Transverse colon (tissue), 3 donors: Measurements from ENCODE around the gene PPME1.

Source experiments
- CTCF ChIP-seq, 5 experiments: fragments of 200-600 bp in 3 of 5; fragments of 450-650 bp in 2 of 5; sonication (generic) in 3 of 5; IDR thresholded peaks; 1 replicate in 2 of 5; 2 replicates in 3 of 5; pipeline ENCODE4 v1.5.1; 2016 to 2017; ENCODE audit warnings: antibody characterized with exemption in 5 of 5, inconsistent platforms in 3 of 5, mild to moderate bottlenecking in 2 of 5, moderate library complexity in 1 of 5
- EP300 ChIP-seq: sonication (generic); formaldehyde crosslinking; IDR thresholded peaks from one replicate; pipeline ENCODE4 v1.6.1; 2017; ENCODE audit warnings: antibody characterized with exemption, low read depth
- POLR2A ChIP-seq: fragments of 450-650 bp; IDR thresholded peaks from one replicate; pipeline ENCODE4 v1.6.1; 2016; ENCODE audit warnings: antibody characterized with exemption, mild to moderate bottlenecking, moderate library complexity

GRCh38 chr11:74282914-74283371 is 111.9 kb downstream of the PPME1 start:
- TF ChIP-seq POLR2A (no peak), CTCF (IDR thresholded peaks at IDR 0.05) (no peak), EP300 (no peak)
